Adipocyte (in vitro differentiated cells): ENCODE results near the gene TUFT1.
"Not testable (repeated sequence)": the region's sequence is repeated elsewhere in the genome, so short reads cannot be mapped to it uniquely, and the experiment has no call there.

ENCODE experiments used
- DNase-seq: peaks from one replicate; pipeline ENCODE4 v3.0.0-alpha.2; 2015; ENCODE audit warnings: low read depth
- H3K27me3 ChIP-seq: replicated peaks from 2 replicates; pipeline ENCODE4 v1.7.0; 2013; ENCODE audit warnings: mild to moderate bottlenecking, low read length, moderate library complexity; ENCODE audit not compliant: control insufficient read depth, insufficient read depth
- H3K36me3 ChIP-seq: 2 replicates; pipeline ENCODE4 v1.7.0; 2013; ENCODE audit warnings: low read length, mild to moderate bottlenecking, moderate library complexity; ENCODE audit not compliant: control insufficient read depth, insufficient read depth, severe bottlenecking
- H3K4me1 ChIP-seq: 2 replicates; pipeline ENCODE4 v1.7.0; 2013; ENCODE audit warnings: mild to moderate bottlenecking, low read length, moderate library complexity; ENCODE audit not compliant: control insufficient read depth, insufficient read depth
- H3K4me3 ChIP-seq: 2 replicates; pipeline ENCODE4 v1.7.0; 2013; ENCODE audit warnings: mild to moderate bottlenecking, low read length, moderate library complexity
- H3K9ac ChIP-seq: 2 replicates; pipeline ENCODE4 v1.7.0; 2013; ENCODE audit warnings: mild to moderate bottlenecking, low read length, moderate library complexity
- H3K9me3 ChIP-seq: 2 replicates; pipeline ENCODE4 v1.7.0; 2013; ENCODE audit warnings: mild to moderate bottlenecking, low read length, moderate library complexity; ENCODE audit not compliant: control insufficient read depth

Gene TUFT1

GRCh38 chr1:151610142-151610541 is 70.0 kb downstream of the TUFT1 start:
- Histone ChIP-seq H3K27me3 (no peaks in the 10 kb centered on the region), H3K9me3 (no peaks in the 10 kb centered on the region), H3K4me1 (peaks cover 27% of the 10 kb centered on the region), H3K4me3 (no peak overlapping the region), H3K36me3 (no peaks in the 10 kb centered on the region), H3K9ac (no peak overlapping the region)
- DNase-seq, result no peak

- Histone ChIP-seq H3K4me1 (peaks cover 27% of the 10 kb centered on the region), H3K9me3 (no peaks in the 10 kb centered on the region), H3K27me3 (no peaks in the 10 kb centered on the region), H3K4me3 (peak overlapping the region; percentile 95), H3K9ac (peak overlapping the region; percentile 90), H3K36me3 (no peaks in the 10 kb centered on the region)
- peak; percentile 86 for DNase-seq
These were observed 71.2 kb downstream of the TUFT1 start for GRCh38 chr1:151611288-151611790.

GRCh38 chr1:151611832-151612500 is 71.9 kb downstream of the TUFT1 start, which contains the start of gene SNX27:
TSS of gene SNX27 (plus strand) at chr1:151612050. CDS start at chr1:151612202, 152 bp downstream.
- H3K9ac ChIP-seq, result peak within 1 kb of the TSS; percentile 90
- H3K4me3 ChIP-seq, result peak within 1 kb of the TSS; percentile 95
- peaks cover 27% of the 10 kb centered on the region for H3K4me1 ChIP-seq
- no peaks in the 10 kb centered on the region for H3K27me3 ChIP-seq
- no peaks in the 10 kb centered on the region for H3K9me3 ChIP-seq
- peak; percentile 97 for DNase-seq
- no peaks in the 10 kb centered on the region for H3K36me3 ChIP-seq

- no peaks in the 10 kb centered on the region for H3K9me3 ChIP-seq
- peak; percentile 66 for DNase-seq
- H3K27me3 ChIP-seq, result no peaks in the 10 kb centered on the region
- H3K36me3 ChIP-seq, result no peaks in the 10 kb centered on the region
- peak overlapping the region; percentile 95 for H3K4me3 ChIP-seq
- peaks cover 28% of the 10 kb centered on the region for H3K4me1 ChIP-seq
- H3K9ac ChIP-seq, result peak overlapping the region; percentile 90
These were observed 72.6 kb downstream of the TUFT1 start for GRCh38 chr1:151612501-151613281.

- Histone ChIP-seq H3K9ac (peak overlapping the region; percentile 90), H3K4me1 (peaks cover 34% of the 10 kb centered on the region), H3K36me3 (no peaks in the 10 kb centered on the region), H3K27me3 (no peaks in the 10 kb centered on the region), H3K9me3 (no peaks in the 10 kb centered on the region), H3K4me3 (peak overlapping the region; percentile 95)
- peak; percentile 38 for DNase-seq
These were observed 73.2 kb downstream of the TUFT1 start for GRCh38 chr1:151613282-151613780.

- no peaks in the 10 kb centered on the region for H3K27me3 ChIP-seq
- no peaks in the 10 kb centered on the region for H3K9me3 ChIP-seq
- peaks cover 46% of the 10 kb centered on the region for H3K4me1 ChIP-seq
- no peaks in the 10 kb centered on the region for H3K36me3 ChIP-seq
- DNase-seq, result no peak
- no peak overlapping the region for H3K9ac ChIP-seq
- no peak overlapping the region for H3K4me3 ChIP-seq
These were observed 75.8 kb downstream of the TUFT1 start for GRCh38 chr1:151615711-151616504.

GRCh38 chr1:151616505-151616849 is 76.4 kb downstream of the TUFT1 start:
- H3K27me3 ChIP-seq, result no peaks in the 10 kb centered on the region
- H3K9me3 ChIP-seq, result no peaks in the 10 kb centered on the region
- peaks cover 46% of the 10 kb centered on the region for H3K4me1 ChIP-seq
- no peak overlapping the region for H3K4me3 ChIP-seq
- no peaks in the 10 kb centered on the region for H3K36me3 ChIP-seq
- no peak for DNase-seq
- H3K9ac ChIP-seq, result no peak overlapping the region

- Histone ChIP-seq H3K4me1 (peaks cover 45% of the 10 kb centered on the region), H3K9ac (no peak overlapping the region), H3K36me3 (no peaks in the 10 kb centered on the region), H3K27me3 (no peaks in the 10 kb centered on the region), H3K4me3 (no peak overlapping the region), H3K9me3 (no peaks in the 10 kb centered on the region)
- DNase-seq, result no peak
These were observed 77.9 kb downstream of the TUFT1 start for GRCh38 chr1:151618003-151618402.

- H3K9ac ChIP-seq, result no peak overlapping the region
- no peaks in the 10 kb centered on the region for H3K36me3 ChIP-seq
- no peaks in the 10 kb centered on the region for H3K9me3 ChIP-seq
- no peak for DNase-seq
- peaks cover 41% of the 10 kb centered on the region for H3K4me1 ChIP-seq
- H3K4me3 ChIP-seq, result no peak overlapping the region
- H3K27me3 ChIP-seq, result no peaks in the 10 kb centered on the region
These were observed 78.4 kb downstream of the TUFT1 start for GRCh38 chr1:151618470-151618869.

- H3K27me3 ChIP-seq, H3K4me3 ChIP-seq, H3K9ac ChIP-seq, H3K9me3 ChIP-seq, H3K36me3 ChIP-seq, DNase-seq: not testable (repeated sequence)
- peaks cover 36% of the 10 kb centered on the region for H3K4me1 ChIP-seq
These were observed 78.9 kb downstream of the TUFT1 start for GRCh38 chr1:151618996-151619395.
